Heart left ventricle (tissue), 13 donors: Measurements from ENCODE around the gene EIF5A2.

Source experiments
- POLR2A ChIP-seq, 2 donors: fragments of 450-650 bp; IDR thresholded peaks; one replicate each; pipeline ENCODE4 v1.6.1; 2017; ENCODE audit warnings: antibody characterized with exemption in 2 of 2, mild to moderate bottlenecking in 2 of 2, moderate library complexity in 2 of 2
- TF ChIP-seq, protein P1 (sequence below), 12 donors: fragments of 200-600 bp; sonication (generic) in 4 of 12; IDR thresholded peaks; one replicate each; pipeline versions ENCODE4 v1.5.0 to v1.8.0; 2018 to 2022; ENCODE audit warnings: antibody characterized with exemption in 12 of 12, mild to moderate bottlenecking in 5 of 12
- donor health status: ischemic (EF 13 %, LVEDD 7.1; RV severe dilation, severe dysfunction).
- donor health status: DM: no; HTN: yes; CAD: no.
- donor health status: DM: no; HTN: no; CAD: no.
- donor health status: ischemic (EF 25% LVEDD 6.9; RV normal size, moderate dysfunction).
- donor health status: ischemic (EF 25% LVEDD 5.7; RV mildly dilated, moderate dysfunction).
- donor health status: ischemic (EF 35%, LVEDD 5.7; RV mildly dilated, moderate dysfunction).
- donor health status: nonischemic (EF 11% LVEDD 7.7; RV severe dilation, severe dysfunction).
- donor health status: DM: yes; HTN: yes; CAD: no.
- donor health status: PGD.
- donor health status: ischemic (EF 29% LVEDD 5.4; RV normal size, mild dysfunction).
- donor health status: nonischemic (EF 23%, LVEDD 6.1; RV moderate dilation, normal function).

DNA sequence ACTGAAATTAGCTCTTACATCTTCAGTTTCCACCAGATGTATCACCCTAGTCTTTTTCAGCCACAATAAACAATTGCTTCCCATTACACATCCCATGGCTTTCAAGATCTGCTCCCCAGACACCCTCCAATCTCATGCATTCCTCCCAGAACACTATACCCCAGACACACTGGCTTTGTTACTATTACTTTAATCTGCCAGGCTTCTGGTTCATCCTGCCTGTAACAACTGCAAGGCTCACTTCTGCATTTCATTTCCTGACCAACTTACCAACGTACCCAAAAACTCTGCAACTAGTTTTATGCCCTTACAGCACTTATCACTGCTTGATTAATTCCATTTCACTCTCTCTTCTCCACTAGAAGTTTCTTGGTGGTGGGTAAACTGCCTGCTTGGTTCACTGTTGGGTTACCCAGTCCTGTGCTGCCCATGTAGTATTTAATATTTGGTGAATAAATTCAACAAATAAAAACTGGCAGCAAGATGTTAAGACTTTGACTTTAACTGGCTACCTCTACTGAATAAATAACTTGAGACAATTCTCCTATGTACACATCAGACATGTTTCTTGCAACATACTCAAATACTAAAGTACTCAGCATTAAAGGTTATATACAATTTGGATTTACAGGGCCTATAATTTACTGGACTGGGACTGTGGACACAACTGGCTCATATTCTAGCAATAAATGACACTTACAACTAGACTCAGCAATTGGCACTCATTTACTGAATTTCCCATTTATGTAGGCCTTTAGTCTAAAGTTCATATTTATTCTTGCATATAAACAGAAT is 41.1 kb downstream of the EIF5A2 start:
- TF ChIP-seq, protein P1, sequence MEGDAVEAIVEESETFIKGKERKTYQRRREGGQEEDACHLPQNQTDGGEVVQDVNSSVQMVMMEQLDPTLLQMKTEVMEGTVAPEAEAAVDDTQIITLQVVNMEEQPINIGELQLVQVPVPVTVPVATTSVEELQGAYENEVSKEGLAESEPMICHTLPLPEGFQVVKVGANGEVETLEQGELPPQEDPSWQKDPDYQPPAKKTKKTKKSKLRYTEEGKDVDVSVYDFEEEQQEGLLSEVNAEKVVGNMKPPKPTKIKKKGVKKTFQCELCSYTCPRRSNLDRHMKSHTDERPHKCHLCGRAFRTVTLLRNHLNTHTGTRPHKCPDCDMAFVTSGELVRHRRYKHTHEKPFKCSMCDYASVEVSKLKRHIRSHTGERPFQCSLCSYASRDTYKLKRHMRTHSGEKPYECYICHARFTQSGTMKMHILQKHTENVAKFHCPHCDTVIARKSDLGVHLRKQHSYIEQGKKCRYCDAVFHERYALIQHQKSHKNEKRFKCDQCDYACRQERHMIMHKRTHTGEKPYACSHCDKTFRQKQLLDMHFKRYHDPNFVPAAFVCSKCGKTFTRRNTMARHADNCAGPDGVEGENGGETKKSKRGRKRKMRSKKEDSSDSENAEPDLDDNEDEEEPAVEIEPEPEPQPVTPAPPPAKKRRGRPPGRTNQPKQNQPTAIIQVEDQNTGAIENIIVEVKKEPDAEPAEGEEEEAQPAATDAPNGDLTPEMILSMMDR (IDR thresholded peaks at IDR 0.05), result no peak
- no peak for TF ChIP-seq POLR2A (IDR thresholded peaks at IDR 0.05)
